GM23248 (cell line): ENCODE data around the gene CEP112.

Experiments
- EZH2 ChIP-seq: fragments of 200-600 bp; sonication (generic); IDR thresholded peaks from 2 replicates; pipeline ENCODE4 v1.6.1; 2018; ENCODE audit warnings: antibody characterized with exemption, mild to moderate bottlenecking; ENCODE audit not compliant: insufficient read depth, poor library complexity, severe bottlenecking
- EZH2phosphoT487 ChIP-seq: fragments of 200-600 bp; sonication (generic); IDR thresholded peaks from 2 replicates; pipeline ENCODE4 v1.6.1; 2018; ENCODE audit warnings: antibody characterized with exemption, moderate library complexity, mild to moderate bottlenecking, low read depth; ENCODE audit not compliant: insufficient read depth

- TF ChIP-seq EZH2phosphoT487 = no peak
- no peak for TF ChIP-seq EZH2
Observed at GRCh38 chr17:66184392-66184791, 7.5 kb downstream of the CEP112 start.
